DMS153 treated with DMSO at 0.1 percent for 48 hours (cell line): ENCODE measurements around the gene CERK.
"Not testable (repeated sequence)": the region's sequence is repeated elsewhere in the genome, so short reads cannot be mapped to it uniquely, and the experiment has no call there.

ENCODE experiments used
- DNase-seq: peaks from one replicate; lab custom pipeline; 2025; ENCODE audit not compliant: unreplicated experiment; lab: John Stamatoyannopoulos, UW

Gene CERK

DNA sequence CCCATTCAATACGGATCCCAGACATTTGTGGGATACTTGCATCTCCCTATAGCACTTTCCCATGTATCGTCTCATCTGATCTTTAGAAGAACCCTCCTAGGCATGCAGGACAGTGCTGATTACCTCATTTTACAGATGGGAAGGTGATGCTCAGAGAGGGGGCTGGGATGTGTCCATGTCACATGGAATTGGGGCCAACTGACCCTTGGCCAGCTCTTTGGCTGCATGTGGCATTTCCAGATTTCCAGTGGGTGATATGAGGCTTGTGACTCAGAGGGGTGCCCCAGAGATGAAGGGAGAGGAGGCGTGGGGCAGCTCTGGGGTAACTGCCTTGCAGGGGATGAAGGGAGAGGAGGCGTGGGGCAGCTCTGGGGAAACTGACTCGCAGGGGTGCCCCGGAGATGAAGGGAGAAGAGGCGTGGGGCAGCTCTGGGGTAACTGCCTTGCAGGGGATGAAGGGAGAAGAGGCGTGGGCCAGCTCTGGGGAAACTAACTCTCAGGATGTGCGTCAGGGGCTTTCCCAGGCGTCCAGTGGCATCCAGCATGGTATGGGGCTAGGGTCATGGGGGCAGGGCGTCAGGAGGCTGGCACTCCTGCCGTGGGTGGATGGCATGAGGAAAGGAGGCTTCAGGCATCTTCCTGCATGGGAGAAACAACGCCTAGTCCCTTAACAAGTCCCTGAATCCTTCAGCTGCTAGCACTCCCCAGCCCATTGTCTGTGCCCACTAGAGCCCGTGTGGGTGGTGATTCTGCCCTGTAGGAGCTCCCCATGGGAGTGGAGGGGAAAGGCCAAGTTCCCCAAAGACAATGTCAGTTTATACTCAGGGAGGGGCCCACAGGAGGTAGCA is 11.9 kb upstream of the CERK start:
- no peak for DNase-seq

DNA sequence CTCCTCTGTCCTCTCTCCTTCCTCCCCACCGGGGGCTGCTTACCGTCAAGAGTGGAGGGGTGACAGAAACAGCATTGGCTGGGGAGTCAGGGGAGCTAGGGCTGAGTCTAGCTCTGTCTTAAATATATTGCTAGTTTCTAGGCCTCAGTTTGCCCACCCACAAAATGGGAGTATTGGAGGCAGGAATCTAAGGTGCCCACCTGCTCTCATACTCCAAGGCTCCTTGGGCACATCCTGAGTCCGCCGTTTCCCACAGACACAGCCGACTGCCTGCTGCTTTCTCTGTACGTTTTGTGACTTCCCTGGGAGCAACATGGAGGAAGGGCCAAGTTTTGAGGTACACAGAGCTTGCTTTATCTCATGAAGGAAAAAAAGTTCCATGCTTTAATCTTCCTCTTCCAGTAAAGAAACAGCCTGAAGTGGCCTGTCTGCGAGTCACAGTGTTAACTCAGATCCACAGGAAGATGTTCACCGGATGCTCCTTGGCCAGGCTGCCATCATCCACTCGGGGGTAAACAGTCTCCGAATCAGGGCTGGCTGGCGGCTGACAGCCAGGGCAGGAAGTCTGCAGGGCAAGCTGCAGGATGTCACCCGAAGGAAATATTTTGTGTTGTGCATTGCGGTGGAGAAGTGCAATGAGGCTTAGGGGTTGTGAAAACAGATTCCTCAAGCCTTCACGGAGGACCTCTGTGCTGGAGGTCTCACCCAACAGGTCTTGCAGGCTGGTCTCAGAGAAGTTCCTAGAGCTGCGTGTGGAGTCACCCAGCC is 11.0 kb upstream of the CERK start:
- DNase-seq, result no peak

DNA sequence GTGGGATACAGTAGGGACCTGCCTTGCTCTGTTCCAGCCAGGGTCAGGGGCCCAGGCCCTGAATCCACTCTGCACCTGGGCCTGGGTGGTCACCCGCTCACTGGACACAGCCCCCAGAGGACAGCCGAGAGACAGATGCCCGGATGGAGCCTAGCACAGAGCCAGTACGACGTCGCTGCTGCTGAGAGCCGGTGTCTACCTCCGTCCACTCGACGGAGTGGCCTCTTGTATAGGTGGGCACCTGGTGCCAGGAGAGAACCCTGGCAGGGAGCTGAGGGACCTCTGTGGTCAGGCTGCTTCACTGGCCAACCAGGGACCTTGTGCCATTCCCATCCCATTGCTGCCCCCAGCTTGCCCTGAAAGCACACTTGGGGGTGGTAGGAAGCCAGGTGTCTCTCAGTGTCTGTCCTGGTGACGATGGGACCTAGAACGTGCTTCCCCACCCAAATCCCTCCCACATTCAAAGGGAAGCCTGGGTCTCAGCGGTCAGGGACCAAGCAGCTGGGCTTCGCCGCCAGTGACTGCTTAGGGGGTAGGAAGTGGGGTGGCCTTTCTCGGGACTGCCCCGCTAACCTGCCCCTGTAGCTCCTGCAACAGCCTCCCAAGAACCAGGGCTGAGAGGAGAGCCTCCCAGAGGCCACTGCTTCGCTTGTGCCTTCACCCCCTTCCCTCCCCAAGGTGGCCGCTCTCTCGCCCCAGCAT is 10.3 kb upstream of the CERK start:
- DNase-seq, result no peak

DNA sequence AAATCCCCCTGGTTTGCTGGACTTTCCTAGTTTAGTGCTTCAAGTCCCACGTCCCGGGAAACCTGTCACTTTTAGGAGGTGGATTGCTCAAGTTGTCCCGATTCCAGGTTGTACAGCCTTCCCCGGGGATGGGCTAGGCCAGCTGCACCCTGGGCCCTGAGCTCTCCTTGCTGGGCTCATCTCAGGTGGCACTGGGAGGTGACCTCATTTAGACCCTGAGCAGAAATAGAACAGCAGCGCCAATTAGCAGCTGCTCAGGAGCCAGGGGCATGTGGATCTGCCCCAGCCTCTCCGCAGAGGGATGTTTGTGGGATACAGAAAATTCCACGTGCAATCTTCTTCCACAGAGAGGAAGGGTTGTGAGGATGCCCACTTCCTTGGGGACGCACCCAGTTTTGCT is 9.6 kb upstream of the CERK start:
- no peak for DNase-seq

DNA sequence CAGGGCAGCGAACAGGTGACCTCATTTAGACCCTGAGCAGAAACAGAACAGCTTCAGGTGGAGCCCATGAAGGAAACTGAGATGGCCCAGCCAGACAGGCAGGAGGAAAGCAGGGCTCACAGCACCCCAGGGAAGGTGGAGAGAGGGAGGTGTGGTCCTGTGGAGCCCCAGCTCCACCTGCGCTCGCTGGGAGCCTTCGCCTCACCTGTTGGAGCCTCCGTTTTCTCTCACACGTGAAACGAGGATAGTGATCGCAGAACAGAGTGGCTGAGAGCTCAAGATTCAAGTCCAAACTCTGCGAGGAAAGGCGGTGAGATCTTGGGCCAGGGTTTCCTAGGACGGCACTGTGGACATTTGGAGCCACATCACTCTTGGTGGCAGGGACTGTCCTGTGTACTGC is 8.6 kb upstream of the CERK start:
- no peak for DNase-seq

DNA sequence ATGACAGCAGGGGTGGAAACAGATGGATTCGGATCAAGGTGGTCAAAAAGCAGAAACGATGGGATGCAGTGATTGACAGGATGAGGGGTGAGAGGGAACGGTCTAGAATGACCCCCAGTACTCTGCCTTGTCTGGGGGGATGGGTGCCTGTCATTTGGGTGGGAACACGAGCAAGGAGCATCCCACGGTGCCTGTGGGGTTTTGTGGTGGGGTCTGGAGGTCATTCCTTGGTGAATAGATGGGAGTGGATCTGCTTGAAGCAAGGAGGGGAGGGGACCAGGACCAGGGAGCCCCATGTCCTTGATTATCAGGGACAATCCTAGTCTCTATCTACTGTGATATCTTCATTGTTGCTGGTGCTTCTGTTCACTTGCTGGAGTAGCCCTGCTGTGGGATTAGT is 8.1 kb upstream of the CERK start:
- no peak for DNase-seq

DNA sequence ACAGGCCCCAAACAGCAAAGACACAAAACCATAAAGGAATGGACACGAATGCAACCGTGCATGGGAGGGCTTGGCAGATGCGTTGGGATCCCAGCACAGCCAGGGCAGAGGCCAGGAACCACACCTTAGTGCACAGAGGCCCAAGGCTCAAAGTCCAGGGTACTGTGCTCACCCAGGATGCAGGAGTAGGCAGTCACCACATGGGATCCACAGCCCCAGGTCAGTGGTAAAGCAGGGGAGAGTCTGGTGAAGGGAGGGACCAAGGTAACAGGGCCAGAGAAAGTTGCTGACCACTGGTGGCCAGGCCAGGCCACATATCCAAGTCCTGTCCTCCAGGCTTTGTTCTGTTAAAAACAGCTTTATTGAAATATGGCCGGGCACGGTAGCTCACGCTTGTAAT is 6.5 kb upstream of the CERK start:
- no peak for DNase-seq

DNA sequence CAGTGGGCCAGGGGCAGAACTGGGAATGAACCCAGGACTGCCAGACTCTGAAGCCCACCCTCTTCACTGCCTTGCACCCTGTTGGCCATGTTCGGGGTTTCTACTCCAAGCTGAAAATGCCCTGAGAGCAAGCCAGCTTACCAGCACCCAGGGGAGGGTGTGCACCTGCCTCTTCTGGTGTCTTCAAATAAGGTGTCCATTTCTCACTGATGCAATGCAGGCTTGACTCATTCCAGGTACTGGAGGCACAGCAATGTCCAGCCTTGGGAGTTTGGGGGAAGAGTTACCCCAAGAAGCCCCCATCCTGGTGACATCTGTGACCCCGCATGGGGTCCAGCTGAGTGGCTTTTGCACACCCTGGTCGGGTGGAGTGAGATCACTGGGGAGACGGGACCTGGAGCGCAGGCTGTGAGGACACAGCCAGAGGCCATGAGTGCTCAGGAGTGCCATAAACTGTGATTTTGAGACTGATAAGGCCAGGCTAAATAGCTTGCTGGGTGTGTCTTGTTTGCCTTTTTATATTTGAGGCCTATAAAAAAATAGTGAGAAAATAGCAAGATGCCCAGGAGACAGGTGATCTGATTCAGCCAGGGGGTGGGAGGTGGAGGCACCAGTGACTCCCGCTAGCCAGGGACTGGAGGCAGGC is 4.6 kb upstream of the CERK start:
- peak; percentile 18 for DNase-seq

DNA sequence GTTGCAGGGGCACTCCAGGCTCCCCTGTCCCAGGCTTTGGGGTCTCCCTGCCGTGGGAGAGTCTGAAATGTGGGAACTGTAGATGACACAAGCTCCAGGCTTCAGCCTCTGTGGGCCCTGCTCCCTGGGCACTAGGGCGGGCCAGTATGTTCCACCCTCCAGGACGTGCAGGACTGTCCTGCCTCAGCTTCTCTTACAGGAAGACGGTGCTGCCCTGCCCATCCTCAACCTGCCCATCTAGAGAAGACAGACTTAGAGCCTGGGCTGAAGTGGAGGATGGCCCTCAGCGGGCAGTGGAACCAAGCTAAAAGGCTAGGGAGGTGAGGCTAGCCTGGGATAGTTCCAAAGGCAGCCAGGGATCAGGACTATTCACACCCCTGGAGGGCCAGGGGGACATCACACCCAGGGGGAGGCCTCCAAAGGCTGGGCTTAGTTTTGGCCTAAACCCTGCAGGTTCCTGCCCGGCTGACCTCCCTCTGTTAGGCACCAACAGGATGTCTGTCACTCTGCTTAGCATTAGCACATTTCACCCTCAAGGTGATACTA is 4.0 kb upstream of the CERK start:
- DNase-seq, result no peak

DNA sequence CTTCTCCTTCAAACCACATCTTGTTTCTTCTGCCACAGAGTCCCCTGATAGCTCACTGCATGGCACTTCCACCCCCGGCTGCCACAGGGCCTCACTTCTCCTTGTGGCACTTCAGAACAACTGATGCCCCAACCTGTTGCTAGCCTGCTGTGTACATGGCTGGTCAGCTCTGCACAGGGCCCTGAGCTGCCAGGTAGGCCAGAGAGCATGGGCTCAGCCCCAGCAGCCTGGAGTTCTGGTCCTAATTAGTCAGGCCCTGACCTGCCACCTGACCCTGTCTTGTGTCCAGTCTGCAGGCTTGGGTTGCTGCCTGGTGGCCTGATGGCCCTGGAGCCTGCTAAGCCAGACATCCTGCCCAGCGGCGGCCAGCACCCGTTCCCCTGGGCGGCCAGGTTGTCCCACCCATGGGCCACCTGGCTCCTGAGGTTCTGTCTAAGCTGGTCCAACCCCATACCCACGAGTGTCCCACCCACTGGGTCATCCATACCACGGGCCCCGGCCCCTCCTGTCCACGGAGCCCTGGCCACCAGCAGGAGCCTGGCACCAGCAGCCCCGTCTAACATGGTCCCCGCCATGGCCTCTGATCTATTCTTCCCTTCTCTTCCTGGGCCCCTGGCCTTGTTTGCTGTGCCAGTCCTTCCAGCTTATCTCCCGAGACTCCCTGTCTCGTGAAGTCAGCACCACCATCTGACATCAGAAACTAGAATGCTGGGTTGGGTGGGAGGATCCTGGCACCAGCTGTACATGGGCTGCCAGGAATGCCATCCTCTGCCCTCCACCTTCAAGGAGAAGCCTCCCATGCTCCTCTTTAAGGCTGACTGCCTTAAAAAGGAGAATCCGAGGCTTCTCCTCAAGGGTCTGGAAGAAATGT is 3.1 kb upstream of the CERK start:
- no peak for DNase-seq

DNA sequence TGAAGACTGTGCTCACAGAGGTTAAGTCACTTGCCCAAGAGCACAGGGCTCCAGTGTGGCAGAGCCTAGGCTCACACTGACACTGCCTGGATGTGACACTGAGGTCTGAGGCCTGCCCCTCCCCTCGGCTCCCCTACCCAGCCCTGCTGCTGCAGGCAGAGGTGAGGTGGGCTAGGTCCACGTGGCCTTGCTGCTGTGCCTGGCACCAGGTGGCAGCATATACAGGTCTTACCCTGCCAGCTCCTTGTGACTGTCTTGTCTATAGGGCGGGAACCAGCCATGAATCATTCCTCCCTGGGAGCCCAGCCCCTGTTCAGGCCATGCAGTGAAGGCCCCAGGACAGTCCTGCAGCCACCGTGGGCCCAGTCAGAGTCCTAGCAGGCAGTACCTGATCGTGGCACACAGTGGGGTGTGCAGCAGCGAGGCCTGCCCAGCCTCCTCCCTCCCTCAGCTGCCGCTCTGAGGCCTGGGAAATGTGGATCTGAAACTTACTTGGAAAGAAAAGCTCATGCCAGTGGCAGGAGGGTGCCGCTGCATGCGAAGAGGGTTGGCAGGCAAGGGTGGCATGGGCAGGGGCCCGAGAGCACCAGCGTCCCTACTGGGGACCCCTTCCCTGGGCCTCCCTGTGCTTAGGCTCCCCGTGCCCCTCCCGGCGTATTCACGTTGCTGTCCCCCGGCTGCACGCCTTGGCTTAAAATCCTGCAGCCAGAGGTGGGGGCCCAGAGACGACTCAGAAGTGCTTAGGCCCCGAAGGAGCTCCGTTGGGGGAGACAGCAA is 1.2 kb upstream of the CERK start:
- no peak for DNase-seq

DNA sequence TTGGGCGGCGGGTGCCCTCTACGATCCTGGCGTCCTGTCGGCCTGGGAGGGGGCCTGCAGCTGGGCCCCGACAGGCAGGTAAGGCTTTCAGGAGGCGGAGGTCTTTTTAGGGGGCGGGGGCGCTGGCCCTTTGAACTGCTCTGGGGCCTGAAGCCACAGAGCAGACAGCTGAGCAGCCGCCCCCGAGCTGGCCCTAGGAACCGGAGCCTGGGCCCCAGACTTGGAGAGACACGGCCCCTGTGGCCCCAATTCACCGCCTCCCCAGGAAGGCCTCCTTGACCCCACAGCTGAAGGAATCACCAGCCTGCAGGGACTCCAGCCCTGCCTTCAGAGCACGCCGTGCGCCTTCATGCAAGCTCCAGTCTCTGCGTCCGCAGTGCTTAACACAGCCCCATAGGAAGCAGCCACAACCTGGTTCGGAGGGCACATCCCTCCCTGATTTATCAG is 618 bp upstream of the CERK start:
- no peak for DNase-seq

DNA sequence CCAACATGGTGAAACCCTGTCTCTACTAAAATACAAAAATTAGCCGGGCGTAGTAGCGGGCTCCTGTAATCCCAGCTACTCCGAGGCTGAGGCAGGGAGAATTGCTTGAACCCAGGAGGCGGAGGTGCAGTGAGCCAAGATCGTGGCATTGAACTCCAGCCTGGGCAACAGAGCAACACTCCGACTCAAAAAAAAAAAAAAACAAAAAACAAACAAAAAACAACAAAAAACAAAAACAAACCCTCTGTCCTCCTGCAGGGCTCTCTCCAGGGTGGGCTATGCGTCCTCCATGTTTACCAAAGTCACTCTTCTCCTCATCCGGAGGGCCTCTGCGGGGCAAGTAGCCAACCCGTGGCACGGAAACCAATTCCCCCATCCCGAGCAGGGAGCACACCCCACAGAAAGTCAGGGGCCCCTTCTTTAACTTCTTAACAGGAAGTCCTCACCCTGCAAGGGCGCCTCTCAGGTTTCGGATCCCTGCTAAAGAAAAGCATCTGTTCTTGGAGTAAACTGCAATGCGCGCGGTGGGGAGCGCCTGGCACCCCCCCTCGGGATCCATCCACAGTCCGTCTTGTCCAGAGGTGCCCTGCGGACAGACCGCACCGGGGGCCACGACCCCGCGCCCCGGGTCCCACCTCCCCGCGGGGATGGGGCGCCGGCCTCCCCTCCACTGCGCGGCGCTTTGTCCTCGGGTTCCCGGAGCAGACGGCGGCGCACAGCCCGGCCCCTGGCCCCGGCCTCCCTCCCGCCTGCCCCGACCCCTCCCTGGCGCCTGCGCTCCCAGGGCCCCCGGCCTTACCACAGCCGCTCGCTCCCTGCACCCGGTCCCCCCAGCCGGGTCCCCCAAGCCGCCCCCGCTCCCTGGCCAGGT is 712 bp downstream of the CERK start:
- no peak for DNase-seq

DNA sequence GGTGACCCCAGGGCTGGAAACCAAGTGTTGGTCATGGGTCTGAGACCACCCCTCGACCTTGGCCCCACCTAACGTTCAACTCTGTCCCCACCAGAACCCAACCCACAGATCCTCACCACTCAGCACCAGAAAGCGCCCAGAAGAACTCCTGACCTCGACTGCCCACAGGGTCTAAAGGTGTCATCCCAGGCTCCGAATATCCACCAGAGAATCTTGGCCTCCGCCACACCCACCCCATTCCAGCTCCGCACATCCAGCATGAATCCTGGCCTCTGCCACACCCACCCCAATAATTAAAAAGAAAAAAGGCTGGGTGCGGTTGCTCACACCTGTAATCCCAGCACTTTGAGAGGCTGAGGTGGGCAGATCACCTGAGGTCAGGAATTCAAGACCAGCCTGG is 1.3 kb downstream of the CERK start:
- DNase-seq, result no peak

DNA sequence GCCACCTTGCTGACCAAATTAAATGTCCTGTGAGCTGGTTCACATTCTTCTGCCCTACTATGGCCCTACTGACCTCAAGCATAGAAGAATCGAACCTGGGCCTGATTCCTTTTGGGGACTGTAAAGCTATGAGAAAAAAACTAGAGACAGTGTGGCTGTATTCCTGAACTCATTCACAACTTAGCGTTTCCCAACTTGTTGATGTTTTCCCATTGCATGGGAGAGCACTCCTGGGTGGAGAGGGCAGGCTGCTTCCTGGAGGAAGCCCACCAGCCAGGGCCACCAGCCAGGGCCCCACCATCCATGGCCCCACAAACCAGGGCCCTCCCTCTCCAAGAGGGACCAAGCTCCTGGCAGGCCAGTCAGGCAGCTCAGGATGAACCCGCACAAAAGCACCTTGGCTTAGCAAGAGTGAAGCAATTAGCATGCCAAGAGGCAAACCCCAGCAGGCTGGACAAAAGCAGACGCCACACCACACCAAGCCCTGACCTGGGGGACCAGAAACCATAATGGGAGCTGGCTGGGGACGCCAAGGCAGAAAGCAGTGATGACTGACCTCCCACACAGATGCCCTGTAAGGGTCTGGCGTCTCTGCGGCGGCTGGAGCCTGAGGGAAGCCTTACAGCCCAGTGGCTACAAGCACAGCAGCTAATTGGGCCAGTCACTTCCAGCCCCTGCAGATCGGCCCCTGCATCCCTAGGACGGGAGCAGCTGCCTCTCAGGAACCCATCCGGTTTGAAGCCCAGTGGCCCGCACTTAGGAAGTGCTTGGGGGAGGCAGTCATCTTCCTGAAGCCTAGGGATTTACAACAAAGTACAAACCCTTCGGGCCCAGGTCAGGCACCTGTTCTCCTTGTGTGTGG is 2.1 kb downstream of the CERK start:
- DNase-seq, result no peak

DNA sequence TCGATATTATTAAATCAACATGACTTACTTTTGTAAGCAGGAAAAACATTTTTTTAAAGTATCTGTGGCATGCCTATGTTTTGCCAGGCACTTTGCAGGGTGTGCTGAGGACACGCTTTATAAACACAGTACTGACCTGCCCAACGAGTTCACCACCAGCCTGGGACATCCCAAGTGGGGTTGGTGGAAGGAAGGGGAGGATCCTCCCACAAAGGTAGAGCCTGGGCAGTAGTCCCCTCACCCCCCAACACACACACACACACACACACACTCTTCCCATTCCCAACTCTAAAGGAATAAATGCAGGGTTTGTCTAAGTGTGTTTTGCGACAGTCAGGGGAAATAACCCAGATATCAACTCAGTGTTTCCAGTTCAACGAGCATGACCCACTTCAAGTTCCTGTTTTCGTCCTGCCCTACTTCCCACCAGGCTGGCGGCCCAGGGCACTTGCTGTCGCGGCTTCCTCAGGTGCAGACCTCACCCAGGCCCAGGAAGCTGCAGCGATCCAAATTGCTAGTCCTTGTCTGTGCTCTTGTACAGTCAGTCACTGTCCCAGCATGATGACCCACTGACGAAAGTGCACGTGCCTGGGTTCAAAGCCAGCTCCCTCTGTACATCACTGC is 3.1 kb downstream of the CERK start:
- DNase-seq, result peak; percentile 10

DNA sequence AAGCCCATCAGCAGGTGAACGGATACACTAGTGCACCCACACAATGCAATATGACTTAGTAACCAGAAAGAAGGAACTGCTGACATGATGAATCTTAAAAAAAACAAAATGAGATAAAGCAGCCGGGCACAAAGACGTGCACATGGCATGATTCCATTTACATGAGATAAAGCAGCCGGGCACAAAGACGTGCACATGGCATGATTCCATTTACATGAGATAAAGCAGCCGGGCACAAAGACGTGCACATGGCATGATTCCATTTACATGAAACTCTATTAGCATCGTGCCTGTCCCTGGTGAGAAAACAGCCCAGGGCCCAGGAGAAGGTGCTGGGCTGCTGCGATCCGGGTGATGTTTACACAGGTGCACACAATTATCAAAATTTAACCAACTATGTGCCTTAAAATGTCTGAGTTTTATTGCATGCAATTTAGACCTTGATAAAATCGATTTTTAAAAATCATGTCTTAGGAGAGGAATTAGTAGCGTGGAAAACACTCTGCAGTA is 3.8 kb downstream of the CERK start:
- DNase-seq, result not testable (repeated sequence)
